Thoracic aorta endothelial cell (primary cell): ENCODE results near the gene MYBPC1. TPM values are rescaled to one million over a fixed set of nuclear protein-coding genes. Genes with fewer than 3 reads are reported as not detected.

ENCODE experiments used
- small RNA-seq: library from RNA; depleted of rRNA; stranded (forward); fragments of <200 nt; gene quantifications from one replicate; pipeline ENCODE3, GENCODE V24; 2012
- total RNA-seq: library from RNA; depleted of rRNA; stranded (reverse); fragments of >200 nt; gene quantifications from 2 replicates; pipeline ENCODE4 v1.2.3, GENCODE V29; 2012

MYBPC1 gene
- not detected in 2 replicates for total RNA-seq

DNA sequence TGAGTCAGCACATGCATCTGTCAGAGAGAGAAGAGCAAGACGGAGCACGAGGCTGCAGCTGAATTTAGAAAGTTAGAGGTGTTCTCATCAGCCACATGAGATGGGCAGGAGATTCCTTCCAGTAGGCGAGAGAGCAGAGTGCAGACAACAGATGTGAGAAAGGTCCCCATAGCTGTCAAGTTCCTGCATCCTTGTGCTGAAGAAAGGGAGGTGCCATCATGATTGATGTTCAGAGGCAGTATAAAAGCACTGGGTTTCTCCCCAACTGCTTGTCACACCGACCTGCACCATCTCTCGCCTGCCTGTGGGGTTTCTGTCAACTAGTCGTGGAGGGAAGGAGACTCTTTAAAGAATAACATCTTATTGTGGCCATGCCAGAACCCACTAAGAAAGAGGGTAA, at the start of gene MYBPC1:
Gene MYBPC1 (plus strand): TSS at position 272 of the 400 bp plus-strand sequence. CDS start 100 bp downstream, at position 372.

GRCh38 chr12:101697197-101697929, 102.6 kb downstream of the MYBPC1 start, which contains the start of gene CHPT1:
Gene CHPT1 (plus strand): TSS chr12:101697640. CDS start chr12:101697862, 222 bp downstream.

Small RNAs within 50 kb of the gene (small RNA-seq; reads per million reads assigned to genes)
- not detected for gene RNY1P16

Other genes starting within 250 kb of the MYBPC1 start
- 74.5 and 83.9 TPM in 2 replicates for gene ARL1, start 187.2 kb upstream of the MYBPC1 start, total RNA-seq
- gene SPIC, start 119.6 kb upstream of the MYBPC1 start, total RNA-seq = not detected in 2 replicates
- gene CHPT1, start 102.7 kb downstream of the MYBPC1 start, total RNA-seq = 29.1 and 31.4 TPM in 2 replicates
- 0.07 and 0.27 TPM in 2 replicates for gene SYCP3, start 144.5 kb downstream of the MYBPC1 start, total RNA-seq
- 45.2 and 47.6 TPM in 2 replicates for gene GNPTAB, start 236.0 kb downstream of the MYBPC1 start, total RNA-seq